Suppressor macrophage treated with lipopolysaccharide for 4 hours (primary cell): Measurements from ENCODE around the gene USP36.

Experiments used
- DNase-seq: peaks from one replicate; pipeline ENCODE4 v3.0.0-alpha.2; 2020

The USP36 gene

DNA sequence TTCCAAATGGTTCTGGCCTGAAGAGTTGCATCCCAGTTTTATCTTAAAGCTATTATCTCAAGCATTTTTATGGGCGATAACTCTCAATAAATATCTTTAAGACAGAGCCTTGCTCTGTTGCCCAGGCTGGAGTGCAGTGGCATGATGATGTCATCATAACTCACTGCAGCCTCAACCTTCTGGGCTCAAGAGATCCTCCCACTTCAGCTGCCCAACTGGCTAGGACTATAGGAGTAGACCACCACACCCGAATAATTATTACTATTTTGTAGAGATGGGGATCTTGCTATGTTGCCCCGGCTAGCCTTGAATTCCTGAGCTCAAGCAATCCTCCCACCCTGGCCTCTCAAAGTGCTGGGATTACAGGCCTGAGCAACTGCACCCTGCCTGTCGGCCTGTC is 32.5 kb downstream of the USP36 start:
- peak; percentile 18 for DNase-seq

DNA sequence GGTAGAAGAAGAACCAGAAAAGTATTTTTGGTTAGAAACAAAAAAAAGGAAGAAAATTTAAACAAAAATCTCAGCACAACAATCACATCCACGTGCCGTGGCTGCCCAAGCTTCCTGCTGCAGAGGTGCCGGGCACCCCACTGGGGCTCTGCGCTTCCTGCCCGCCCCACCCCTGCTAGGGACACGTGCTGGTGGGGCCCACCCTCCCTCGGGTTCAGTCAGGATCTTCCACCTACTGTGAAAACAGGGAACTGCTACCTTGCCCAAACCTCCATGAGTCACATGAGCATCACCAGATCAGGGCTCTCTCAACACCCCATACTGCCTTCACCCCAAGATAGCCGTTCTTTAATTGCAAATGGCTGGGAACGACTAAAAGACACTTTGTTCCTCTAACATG is 34.2 kb downstream of the USP36 start:
- peak; percentile 38 for DNase-seq

DNA sequence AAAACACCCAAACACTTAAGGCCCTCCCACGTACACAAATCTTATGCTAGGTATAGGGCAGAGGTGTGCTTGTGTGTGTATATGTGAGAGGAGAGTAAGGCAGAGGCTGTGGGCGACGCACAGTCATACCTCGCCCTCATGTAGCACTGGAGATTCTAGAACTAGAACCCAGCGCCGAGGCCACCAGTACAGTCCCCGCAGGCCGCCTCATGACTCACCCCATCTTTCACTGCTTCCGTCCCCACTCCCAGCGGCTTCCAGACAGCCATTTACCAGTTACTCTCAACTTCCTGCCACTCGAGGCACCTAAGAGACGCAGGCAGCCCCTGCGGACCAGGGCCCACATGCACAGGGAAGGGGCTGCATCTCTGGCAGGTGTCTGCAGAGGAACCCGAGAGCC is 35.3 kb downstream of the USP36 start:
- no peak for DNase-seq

DNA sequence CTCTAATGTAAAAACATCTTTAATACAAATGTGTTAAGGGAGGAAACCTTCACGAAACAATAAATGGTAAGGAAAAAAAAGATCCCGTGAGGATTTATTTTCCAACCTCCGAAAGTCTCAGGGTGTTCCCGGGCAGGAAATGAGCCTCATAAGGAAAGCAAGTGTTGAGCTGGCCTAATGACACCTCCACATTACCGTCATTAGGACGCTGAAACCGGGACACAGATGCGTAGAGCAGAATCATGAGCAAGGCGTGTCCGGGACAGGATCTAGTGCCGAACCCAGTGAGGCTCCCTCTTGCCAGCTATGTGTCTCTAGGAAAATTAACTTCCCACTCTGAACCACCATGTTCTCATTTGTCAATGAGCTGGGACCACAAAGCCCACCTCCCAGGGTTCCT is 35.8 kb downstream of the USP36 start:
- no peak for DNase-seq

DNA sequence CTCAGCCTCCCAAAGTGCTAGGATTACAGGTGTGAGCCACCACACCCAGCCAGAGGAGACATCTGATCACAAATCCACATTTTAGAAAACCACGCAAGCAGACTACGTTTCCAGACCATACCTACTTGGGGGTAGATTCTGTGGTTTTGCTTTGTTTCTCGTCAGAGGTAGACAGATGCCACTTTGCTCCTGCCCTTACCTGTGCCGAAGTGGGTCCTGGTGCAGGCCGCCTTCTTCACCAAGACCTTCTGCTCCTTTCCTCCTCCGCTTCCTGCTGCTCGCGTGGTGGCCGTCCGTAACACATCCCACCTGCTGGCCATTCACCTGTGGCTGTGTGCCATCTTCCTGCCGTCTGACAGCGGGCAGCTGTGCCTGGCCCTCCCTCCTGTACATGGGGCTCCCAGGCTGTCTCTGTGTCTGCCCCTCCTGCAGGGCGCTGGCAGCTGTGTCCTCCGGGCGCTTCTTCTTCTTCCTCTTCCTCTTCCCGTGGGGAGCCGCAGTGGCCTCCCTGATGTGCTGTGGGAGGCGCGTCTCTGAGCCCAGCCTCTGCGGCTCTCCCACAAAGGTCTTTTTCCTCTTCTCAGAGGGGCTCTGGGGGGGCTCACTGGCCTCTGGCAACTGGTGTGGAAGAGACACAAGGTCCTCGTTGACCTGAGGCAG is 37.3 kb downstream of the USP36 start:
- DNase-seq: peak; percentile 35

DNA sequence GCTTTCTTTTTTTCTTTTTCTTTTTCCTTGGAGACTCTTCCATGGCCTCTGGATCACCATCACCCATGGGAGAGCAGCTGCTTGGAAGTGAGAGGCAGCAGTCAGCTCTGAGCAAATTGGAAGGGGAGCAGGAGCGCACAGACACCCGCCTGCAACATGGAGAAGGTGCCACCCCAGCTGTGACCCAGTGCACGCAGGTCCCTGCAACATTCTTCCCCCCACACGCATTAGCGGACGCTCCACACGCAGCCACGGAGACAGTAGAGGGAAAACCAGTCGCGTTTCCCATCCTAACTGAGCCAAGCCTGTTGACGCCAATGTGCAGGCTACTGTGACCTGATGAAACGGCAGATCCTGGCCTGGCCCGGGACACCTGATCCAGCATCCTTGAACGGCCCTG is 38.2 kb downstream of the USP36 start:
- no peak for DNase-seq

DNA sequence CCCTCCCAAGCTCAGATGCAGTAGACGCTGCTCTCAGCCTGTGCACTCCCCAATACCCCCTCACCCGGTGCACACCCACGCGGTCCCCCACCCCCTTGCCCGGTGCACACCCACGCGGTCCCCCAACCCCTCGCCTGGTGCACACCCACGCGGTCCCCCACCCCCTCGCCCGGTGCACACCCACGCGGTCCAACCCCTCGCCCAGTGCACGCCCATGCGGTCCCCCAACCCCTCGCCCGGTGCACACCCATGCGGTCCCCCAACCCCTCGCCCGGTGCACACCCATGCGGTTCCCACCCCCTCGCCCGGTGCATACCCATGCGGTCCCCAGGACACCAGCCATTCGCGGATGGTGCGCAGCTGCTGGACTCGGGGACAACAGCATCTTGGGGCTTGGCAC is 38.6 kb downstream of the USP36 start:
- DNase-seq: no peak

DNA sequence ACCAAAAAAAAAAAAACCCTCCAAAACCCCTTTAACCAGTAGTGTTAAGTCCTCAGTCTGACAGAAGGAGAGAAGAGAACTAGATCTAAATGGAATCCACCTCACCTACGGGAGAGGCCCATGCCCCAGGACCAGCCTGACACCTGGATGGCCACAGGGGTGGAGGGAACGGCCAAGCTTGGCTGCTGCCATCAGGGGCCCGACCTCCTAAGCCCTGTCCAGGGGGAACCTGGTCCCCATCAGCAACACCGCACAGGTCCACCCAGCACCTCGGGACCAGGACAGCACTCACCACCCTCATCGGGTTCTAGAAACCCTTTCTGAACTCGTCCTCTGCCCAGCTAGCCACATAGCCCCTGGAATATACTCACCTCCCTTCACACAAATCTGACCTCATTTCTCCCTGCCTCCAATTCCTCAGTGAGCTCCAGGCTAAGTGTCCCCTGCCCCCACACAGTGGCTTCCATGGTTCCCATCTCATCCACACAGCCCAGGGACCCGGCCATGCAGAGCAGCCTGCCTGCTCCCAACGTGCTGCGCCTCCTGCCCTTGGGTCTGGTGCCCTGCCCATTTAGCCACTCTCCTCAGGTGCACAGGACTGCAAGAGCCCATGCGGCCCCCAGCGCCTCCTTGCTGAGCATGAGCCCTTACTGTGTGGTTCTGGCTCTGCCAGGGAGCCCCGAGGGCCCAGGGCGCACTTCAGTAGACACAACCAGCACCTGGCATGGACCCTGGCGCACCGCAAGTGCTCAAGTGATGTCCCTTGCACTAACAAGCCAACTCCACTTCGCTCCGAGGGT is 40.3 kb downstream of the USP36 start:
- DNase-seq: no peak

DNA sequence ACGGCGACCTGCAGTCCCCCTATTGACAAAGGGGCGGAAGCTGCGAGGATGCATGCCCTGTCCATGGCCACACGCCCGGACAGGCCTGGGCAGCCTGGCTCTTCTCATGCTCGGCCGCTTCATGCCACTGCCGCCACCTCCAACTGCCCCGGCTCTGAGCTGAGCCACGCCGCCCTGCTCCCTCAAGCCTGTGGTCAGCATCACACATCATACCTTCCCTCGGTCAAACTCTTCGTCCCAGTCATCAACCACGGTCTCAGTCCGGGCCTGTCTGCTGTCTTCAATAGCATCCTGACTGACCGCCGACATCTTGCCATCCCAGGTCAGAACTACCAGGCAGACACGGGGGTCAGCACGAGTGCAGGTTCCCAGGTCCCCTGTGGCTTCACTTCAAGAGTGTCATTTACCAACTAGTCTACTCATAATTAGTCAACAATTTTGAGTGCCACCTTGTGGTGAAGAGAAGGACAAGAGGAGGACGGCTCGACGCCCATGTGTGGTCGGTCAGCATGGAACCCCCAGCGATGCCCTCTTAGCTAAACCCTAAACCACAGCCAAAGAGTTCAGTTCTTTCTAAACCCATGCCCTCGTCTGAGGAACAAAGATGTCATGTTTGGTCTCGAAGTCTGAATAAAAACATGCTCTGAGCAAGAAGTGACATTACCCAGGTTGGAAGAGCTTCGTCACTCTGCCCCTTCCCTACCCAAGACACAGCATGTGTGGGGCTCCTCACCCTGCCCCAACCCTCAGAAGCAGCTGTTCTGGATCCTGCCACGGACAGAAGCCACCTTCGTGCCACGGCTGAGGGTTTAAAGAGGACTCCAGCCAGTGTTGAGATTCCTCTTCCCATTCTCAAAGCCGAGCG is 41.7 kb downstream of the USP36 start:
- peak; percentile 60 for DNase-seq

DNA sequence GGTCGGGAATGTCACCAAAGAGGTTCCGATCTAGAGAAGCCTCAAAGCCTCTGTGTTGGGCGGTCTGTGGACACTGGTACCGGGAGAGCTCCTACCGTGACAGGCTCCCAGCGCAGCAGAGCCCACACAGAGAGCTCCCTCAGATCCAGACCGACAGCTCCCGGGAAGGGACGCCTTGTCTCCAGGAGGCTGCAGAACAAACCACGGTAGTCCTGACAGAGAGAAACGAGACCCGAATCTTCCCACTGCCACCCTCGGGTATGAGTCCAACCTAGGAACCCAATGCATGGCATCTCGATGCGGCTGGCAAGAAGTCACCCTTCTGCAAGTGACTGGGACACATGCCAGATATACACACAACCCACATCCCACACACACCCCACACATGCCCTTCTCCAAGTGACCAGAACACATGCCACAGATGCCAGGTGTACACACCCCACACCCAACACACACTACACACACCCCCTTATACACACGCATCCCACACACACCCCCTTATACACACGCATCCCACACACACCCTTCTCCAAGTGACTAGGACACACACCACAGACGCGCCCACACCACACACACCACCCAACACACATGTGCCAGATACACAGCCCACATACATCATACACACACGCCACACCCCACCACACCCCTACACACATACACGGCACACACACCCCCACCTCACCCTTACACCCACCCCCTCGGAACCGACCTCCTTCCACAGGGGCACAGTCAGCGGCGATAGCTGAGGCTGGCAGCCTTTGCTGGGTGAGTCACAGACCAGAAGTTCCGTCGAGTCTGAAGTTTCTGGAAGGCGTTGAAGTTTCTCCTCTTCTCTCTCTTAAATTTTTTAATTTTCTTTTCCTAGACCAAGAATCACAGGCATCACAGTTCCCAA is 42.7 kb downstream of the USP36 start:
- DNase-seq: no peak

DNA sequence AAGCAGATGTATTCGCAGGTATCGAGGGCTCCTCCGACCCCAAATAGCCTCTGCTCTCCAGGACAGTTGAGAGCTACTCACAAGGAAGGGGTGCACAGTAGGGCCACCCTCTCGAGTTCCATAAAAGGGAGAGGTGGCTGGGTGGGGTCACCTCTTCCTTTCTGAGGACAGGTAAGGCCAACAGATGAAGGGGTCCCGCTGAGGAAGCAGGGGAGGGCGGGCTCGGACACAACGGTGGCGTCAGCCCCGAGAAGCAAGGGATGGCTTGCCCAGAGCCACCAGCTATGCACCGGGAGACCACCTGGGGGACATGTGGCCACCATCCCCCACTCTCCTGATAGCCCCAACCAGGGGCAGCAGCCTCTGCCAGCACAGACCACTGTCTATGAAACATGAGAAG is 43.4 kb downstream of the USP36 start:
- no peak for DNase-seq

DNA sequence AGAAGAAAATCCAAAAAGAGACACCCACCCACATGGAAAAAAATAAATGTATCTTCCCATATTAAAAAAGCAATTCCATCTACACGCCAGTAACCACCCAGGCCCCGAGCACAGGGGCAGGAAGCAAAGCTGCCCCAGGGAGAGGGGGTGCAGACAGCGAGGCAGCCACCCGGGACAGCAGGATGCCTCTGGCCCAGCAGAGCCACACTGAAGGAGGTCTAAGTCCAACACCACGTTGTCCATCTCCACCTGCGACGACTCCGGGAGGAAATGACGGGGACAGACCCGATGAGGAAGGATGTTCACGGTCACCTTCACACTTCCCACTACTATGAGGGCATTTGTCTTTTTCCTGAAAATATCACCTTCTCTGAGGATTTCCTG is 44.1 kb downstream of the USP36 start:
- no peak for DNase-seq

DNA sequence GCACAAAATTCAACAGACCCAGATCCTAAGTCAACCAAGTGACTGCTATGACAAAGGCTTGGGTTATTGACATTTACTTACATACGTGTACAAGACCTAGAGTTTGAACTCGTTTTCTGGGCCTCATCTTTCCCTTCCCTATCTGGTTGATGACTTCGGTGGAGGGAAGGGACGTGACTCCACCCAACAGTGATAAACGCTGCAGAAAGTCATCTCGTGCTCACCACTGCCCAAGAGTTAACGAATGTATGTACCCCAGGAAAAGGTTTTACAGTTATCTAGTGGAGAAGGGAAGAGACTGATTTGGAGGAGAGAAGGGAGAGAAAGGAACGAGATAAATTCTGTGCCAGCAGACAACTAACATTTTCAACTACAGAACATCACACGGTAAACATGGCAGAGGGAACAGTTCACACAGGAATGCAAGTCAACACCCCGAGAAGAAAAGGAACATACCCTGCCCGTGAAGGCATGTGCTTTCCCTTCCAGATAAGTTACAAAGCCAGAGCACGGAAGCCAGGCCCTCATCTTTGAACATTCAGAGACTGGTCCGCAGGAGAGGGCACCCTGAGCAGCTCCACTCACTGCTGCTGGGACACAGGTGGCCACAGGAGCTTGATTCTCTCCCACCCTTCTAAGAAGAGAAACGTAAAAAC is 44.6 kb downstream of the USP36 start:
- no peak for DNase-seq

DNA sequence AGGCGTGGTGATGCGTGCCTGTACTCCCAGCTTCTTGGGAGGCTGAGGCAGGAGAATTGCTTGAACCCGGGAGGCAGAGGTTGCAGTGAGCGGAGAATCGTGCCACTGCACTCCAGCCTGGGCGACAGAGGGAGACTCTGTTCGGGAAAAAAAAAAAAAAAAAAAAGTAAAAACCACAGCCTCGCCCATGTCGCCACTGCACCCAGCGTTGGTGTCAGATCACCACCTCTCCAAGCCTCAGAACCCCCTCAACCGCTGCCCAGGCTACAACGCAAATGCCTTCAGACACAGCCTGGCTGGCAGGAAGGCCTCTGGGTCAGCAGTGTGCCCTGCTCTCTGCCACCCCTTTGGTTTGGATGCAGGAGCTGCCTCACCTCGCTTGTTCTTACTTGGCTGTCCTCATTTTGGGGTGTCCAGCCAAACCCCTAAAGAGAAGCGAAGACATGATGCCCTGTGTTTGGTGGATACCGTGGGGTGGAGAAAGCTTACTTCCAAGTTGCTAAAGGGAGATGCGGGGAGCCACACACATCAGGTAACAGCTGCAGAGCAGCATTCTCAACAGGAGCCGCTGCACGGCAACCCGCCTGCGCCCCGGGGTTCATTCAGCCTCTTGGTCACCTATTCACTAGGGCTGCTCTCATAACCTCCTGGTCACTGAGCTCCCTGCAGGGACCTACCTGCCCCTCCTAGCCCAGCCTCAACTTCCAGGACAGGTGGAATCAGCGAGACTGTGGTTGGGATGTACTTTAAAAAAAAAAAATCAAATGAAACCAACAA is 45.6 kb downstream of the USP36 start:
- no peak for DNase-seq

DNA sequence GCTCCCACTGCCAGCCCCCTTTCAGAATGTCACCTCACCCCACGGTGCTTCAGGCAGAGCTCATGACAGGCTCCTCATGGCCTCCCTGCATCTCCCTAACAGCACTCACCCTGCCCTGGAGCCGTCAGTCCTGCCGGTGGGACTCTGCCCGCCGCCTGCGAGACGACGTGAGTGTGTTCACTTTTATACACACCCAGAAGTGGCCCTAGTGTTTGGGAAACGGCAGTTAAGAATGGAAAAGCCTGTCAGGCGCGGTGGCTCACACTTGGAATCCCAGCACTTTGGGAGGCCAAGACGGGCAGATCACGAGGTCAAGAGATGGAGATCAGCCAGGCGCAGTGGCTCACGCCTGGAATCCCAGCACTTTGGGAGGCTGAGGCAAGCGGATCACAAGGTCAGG is 46.2 kb downstream of the USP36 start:
- DNase-seq: no peak

DNA sequence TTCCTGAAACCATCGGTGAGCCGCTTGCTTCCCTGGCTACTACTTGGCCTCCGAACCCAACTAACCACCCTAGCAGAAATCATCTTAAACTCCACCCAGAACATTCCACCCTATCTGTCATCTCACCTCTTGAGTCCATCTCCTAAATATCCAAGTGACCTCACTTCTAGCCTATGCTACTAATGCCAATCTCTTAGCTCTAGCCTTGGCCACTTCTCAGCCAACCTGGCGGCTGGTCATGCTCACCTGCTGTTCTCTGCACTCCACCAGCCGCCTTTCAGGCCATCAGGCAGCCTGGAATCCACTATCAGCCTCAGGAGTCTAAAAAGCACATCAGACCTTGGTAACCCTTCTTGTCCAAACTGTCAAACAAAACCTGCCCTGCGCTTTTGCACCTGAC is 46.6 kb downstream of the USP36 start:
- DNase-seq: no peak

DNA sequence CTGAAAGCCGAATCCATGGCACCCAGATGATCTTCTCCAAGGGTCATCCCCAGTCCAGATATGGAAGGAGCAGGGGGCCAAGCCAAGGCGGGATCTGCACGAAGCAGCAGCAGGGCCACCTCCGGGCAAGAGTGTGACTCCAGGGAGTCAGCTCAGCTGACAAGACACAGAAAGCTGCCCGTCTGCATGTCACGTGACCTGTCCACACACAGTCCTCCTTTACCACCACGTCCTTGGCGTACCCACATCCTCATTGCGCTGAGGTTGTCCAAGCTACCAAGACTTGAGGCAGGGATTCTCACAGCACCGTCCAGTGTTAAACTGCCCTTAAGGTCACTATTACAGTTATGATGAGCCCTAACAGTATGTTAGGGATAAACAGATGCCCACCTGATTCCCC is 47.2 kb downstream of the USP36 start:
- no peak for DNase-seq

DNA sequence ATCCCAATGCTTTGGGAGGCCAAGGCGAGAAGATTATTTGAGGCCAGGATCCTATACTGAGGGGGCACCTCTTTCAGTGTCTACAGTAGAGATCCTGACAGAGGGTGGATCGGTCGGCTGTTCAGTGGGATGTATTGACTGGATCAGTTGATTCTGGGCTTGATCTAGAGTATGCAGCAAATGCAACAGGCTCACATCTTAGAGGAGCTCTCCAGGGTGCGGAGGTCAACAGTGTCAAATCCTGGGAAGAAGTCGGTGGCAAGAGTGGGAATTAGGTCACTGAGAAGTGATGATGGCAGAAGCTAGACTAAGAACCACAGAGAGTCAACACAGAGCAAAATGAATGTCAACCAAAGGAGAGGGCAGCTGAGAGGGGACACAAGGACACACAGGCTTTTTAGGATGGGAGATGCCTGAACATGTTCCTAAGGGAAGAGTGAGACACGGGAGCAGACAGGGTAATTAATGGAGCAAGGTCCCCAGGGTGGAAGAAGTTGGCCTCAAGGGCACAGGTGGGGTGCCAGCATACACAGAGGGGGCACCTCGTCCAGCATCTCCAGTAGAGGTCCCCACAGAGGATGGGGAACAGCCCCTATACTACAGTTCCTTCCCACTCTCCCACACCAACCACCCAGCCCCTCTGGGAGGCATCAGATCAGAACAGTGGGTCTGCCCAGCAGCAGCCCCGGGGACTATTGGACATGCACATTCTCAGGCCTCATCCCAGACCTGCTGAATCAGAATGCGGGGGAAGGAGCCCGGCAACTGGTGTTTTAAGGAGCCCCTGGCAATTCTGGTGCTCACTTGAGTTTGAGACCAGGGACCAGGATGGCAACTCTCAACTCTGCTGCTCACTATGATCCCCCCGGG is 48.5 kb downstream of the USP36 start:
- no peak for DNase-seq

DNA sequence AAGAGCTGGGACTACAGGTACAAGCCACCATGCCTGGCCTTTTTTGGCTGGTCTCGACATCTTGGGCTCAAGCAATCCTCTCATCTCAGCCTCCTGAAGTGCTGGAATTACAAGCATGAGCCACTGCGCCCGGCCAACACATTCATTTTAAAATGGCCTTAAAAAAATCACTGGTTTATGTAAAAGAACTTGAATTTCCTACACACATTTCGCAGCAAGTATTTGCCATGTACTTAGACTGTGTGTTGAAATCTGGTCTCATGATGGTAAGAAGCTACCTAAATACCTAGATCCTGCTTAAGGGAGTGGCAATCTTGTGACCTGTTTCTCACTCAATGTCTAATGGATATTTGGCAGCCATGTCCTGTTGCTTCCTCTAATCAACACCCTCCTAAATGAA is 50.1 kb downstream of the USP36 start:
- no peak for DNase-seq

DNA sequence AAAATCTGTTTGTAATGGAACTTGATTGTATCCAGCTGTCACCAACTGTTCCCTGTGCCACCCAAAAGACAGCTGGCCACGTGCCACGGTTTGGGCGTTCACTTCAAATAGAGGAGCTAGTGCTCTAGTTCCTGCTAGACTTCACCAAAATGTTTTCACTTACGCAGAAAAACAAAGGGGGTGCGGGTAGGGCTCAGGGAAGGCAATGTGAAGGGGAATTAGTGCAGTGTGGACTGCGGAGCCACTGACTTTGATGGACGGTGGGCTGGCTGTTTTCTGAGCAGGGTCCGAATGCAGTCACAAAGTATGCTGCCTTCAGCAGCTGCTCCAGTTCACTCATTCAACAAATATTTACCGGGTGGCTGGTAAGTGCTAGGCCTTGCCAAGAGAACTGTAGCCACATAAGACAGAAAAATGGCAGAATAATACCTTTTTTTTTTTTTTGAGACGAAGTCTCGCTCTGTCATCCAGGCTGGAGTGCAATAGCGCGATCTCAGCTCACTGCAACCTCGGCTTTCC is 50.9 kb downstream of the USP36 start:
- DNase-seq: no peak
